ENCODE measurements around the gene OR9I1. TPM values are rescaled to one million over a fixed set of nuclear protein-coding genes. Genes with fewer than 3 reads are reported as not detected.

The OR9I1 gene
- total RNA-seq, 1 experiment from 2014 or later = not detected

DNA sequence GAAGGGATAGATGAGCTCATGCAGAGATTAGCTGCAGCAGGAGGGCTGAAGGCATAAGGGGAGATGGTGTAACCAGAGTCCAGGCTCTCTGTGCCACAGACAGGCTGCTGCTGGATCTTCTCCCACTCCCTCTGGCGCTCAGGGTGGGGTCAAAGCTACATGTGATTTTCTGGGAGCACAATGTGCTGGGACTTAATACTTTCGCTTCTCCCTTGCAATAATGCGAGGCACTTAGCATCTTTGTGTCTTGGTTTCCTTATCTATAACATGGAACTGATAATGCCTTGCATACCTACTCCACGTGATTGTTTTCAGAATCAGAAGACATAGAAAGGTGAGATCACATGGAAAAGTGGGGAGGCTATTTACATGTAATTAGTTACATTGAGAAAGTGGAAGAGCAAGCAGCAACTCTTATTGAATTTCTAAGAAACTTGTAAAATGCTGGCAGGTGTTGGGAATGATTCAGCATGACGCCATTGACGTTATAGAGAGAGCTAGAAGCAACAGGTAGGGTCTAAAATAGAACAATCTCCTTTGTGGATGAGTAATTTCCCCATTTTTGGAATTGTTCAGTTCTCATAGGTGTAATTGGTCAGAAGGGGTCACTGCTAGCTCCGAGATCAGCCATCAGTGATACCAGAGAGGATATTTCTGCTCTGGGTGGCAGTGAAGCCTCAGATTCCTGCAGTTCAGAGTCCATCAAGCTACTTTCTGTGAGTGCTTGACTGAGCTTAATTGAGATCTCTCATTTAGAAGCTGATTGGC lies 8.2 kb upstream of the OR9I1 start:
- no peak overlapping the region for H3K27ac Mint-ChIP-seq (ENCODE audit: unreplicated experiment)
- intact Hi-C loops (cut with micrococcal nuclease; ENCODE audit: unreplicated experiment) = no loop called here
- TF ChIP-seq, protein P1, sequence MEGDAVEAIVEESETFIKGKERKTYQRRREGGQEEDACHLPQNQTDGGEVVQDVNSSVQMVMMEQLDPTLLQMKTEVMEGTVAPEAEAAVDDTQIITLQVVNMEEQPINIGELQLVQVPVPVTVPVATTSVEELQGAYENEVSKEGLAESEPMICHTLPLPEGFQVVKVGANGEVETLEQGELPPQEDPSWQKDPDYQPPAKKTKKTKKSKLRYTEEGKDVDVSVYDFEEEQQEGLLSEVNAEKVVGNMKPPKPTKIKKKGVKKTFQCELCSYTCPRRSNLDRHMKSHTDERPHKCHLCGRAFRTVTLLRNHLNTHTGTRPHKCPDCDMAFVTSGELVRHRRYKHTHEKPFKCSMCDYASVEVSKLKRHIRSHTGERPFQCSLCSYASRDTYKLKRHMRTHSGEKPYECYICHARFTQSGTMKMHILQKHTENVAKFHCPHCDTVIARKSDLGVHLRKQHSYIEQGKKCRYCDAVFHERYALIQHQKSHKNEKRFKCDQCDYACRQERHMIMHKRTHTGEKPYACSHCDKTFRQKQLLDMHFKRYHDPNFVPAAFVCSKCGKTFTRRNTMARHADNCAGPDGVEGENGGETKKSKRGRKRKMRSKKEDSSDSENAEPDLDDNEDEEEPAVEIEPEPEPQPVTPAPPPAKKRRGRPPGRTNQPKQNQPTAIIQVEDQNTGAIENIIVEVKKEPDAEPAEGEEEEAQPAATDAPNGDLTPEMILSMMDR (IDR thresholded peaks at IDR 0.05; ENCODE audit: unreplicated experiment) = no peak
- no peaks in the 10 kb centered on the region for H3K27me3 Mint-ChIP-seq (ENCODE audit: unreplicated experiment)
- CTCF ChIA-PET = no interaction called here
- H3K36me3 Mint-ChIP-seq (ENCODE audit: insufficient read depth, unreplicated experiment) = no peaks in the 10 kb centered on the region
- DNase-seq = no peak
- no peak overlapping the region for H3K4me3 Mint-ChIP-seq (ENCODE audit: low read depth, unreplicated experiment)
- no peaks in the 10 kb centered on the region for H3K9me3 Mint-ChIP-seq (ENCODE audit: low read depth, unreplicated experiment)
- no TSS peak for BruUV-seq (replicated peaks)
- no peaks in the 10 kb centered on the region for H3K4me1 Mint-ChIP-seq (ENCODE audit: low read depth, unreplicated experiment)

GRCh38 chr11:58127350-58127749 lies 2.0 kb upstream of the OR9I1 start:
- H3K36me3 Mint-ChIP-seq (ENCODE audit: insufficient read depth, unreplicated experiment) = no peaks in the 10 kb centered on the region
- intact Hi-C loops (cut with micrococcal nuclease; ENCODE audit: unreplicated experiment) = no loop called here
- TF ChIP-seq, protein P1 (IDR thresholded peaks at IDR 0.05; ENCODE audit: unreplicated experiment) = no peak
- H3K27ac Mint-ChIP-seq (ENCODE audit: unreplicated experiment) = no peak overlapping the region
- no TSS peak for BruUV-seq (replicated peaks)
- H3K4me1 Mint-ChIP-seq (ENCODE audit: low read depth, unreplicated experiment) = no peaks in the 10 kb centered on the region
- no peak for DNase-seq
- no peaks in the 10 kb centered on the region for H3K27me3 Mint-ChIP-seq (ENCODE audit: unreplicated experiment)
- CTCF ChIA-PET = no interaction called here
- H3K4me3 Mint-ChIP-seq (ENCODE audit: low read depth, unreplicated experiment) = no peak overlapping the region
- H3K9me3 Mint-ChIP-seq (ENCODE audit: low read depth, unreplicated experiment) = no peaks in the 10 kb centered on the region

DNA sequence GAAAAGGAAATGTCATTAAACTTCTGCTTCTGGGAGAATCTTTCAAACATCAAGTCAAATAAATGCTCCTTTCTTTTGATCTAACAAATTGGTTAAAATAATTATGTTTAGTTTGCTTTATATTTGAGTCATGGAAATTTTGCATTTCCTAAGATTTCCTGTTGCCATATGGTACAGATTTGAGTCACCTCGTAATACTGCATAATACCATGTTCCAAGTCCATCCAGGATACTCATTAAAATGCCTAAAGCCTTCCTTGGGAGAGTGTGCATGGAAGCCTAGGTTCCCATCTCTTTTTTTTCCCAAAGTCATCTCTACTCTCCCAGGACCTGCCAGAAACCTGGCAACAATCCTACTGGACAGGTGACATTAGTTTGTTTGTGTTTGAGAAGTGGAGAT lies 4.2 kb downstream of the OR9I1 start:
- intact Hi-C loops (cut with micrococcal nuclease; ENCODE audit: unreplicated experiment) = no loop called here

DNA sequence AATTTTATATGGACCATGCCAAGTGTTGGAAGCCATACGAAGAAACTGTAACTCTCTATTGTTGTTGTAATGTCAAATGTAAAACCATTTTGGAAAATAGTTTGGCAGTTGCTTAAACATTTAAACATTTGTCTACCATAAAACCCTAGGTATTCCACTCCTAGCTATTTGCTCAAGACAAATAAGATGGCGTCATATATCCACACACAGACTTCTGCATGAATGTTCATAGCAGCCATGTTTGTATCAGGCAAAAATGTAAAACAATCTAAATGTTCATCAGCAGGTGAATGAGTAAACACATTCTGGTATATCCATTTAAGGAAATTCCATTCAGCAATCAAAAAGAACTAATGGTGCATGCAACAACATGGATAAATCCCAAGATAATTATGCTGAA lies 27.9 kb downstream of the OR9I1 start:
- Mint-ChIP-seq H3K4me3 (ENCODE audit: low read depth, unreplicated experiment) (no peak overlapping the region), H3K27me3 (ENCODE audit: unreplicated experiment) (no peaks in the 10 kb centered on the region), H3K27ac (ENCODE audit: unreplicated experiment) (no peak overlapping the region), H3K36me3 (ENCODE audit: insufficient read depth, unreplicated experiment) (no peaks in the 10 kb centered on the region), H3K9me3 (ENCODE audit: low read depth, unreplicated experiment) (peaks cover 9% of the 10 kb centered on the region), H3K4me1 (ENCODE audit: low read depth, unreplicated experiment) (no peaks in the 10 kb centered on the region)
- BruUV-seq (replicated peaks) = no TSS peak
- TF ChIP-seq, protein P1 (IDR thresholded peaks at IDR 0.05; ENCODE audit: unreplicated experiment) = no peak
- intact Hi-C loops (cut with micrococcal nuclease; ENCODE audit: unreplicated experiment) = no loop called here
- CTCF ChIA-PET = no interaction called here
- DNase-seq = no peak

More for the DNA sequence above, 4.2 kb downstream of the OR9I1 start:
- TF ChIP-seq, protein P1 (IDR thresholded peaks at IDR 0.05; ENCODE audit: unreplicated experiment) = no peak
- no peaks in the 10 kb centered on the region for H3K36me3 Mint-ChIP-seq (ENCODE audit: insufficient read depth, unreplicated experiment)
- DNase-seq = no peak
- no TSS peak for BruUV-seq (replicated peaks)
- no peak overlapping the region for H3K27ac Mint-ChIP-seq (ENCODE audit: unreplicated experiment)
- H3K4me1 Mint-ChIP-seq (ENCODE audit: low read depth, unreplicated experiment) = no peaks in the 10 kb centered on the region
- no peak overlapping the region for H3K4me3 Mint-ChIP-seq (ENCODE audit: low read depth, unreplicated experiment)
- CTCF ChIA-PET = no interaction called here
- H3K27me3 Mint-ChIP-seq (ENCODE audit: unreplicated experiment) = no peaks in the 10 kb centered on the region
- peaks cover 2% of the 10 kb centered on the region for H3K9me3 Mint-ChIP-seq (ENCODE audit: low read depth, unreplicated experiment)
